GM12872 (cell line): ENCODE data around the gene CACNA2D1.

Source experiments
- TF ChIP-seq, protein P1 (sequence below): IDR thresholded peaks from 3 replicates; pipeline ENCODE4 v1.5.1; 2011; ENCODE audit warnings: low read depth, mild to moderate bottlenecking, low read length, moderate library complexity; ENCODE audit not compliant: insufficient read depth

CACNA2D1 gene

DNA sequence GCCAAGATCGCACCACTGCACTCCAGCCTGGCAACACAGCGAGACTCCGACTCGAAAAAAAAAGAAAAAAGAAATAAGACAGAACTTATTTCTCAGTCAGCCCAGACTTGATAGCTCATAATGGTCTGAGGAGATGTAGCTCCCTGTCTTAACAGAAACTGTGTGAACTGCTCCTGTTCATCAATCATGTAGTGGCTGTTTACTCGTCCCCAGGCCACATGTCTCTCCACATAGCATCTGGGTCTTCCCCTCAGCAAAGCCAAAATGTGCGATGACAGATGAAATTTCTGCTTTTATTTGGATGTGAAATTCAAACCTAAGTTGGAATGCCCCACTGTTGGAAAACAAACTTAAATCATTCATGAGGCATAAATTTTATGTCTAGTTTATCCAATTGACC lies 219.0 kb downstream of the CACNA2D1 start:
- TF ChIP-seq, protein P1, sequence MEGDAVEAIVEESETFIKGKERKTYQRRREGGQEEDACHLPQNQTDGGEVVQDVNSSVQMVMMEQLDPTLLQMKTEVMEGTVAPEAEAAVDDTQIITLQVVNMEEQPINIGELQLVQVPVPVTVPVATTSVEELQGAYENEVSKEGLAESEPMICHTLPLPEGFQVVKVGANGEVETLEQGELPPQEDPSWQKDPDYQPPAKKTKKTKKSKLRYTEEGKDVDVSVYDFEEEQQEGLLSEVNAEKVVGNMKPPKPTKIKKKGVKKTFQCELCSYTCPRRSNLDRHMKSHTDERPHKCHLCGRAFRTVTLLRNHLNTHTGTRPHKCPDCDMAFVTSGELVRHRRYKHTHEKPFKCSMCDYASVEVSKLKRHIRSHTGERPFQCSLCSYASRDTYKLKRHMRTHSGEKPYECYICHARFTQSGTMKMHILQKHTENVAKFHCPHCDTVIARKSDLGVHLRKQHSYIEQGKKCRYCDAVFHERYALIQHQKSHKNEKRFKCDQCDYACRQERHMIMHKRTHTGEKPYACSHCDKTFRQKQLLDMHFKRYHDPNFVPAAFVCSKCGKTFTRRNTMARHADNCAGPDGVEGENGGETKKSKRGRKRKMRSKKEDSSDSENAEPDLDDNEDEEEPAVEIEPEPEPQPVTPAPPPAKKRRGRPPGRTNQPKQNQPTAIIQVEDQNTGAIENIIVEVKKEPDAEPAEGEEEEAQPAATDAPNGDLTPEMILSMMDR, result no peak

DNA sequence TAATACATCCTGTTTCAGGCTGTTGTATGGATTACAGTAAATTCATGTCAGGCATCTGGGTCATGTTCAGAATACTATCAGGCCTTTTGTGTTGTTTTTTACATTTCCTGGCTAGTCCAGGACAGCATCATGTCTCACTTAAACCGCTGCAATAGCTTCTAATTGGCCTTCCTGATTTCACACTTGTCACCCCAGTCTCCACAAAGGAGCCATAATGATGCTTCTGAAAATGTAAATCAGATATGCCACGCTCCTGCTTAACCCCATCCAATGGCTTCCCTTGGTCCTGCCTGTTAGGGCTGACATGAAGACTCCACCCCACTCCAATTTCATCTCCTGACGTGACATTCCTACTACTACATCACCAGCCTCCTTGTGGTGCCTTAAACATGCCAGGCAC lies 220.0 kb downstream of the CACNA2D1 start:
- TF ChIP-seq, protein P1, result no peak

DNA sequence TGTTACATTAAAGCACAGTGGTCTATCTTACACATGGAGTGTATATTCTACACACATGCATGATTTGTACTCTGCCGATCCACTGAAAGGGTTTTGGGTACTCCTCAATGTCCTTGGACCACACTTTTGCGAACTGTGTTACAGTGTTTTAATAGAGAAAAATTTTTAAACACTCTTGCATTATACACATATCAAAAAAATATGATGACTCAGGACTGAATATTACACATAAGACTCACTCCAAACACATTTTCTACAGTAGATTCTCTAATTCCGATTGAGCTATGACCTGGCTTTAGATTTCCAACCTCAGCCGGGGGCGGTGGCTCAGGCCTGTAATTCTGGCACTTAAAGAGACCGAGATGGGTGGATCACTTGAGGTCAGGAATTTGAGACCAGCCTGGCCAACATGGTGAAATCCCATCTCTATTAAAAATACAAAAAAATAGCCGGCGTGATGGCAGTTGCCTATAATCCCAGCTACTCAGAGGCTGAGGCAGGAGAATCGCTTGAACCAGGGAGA lies 222.4 kb downstream of the CACNA2D1 start:
- TF ChIP-seq, protein P1, result no peak

DNA sequence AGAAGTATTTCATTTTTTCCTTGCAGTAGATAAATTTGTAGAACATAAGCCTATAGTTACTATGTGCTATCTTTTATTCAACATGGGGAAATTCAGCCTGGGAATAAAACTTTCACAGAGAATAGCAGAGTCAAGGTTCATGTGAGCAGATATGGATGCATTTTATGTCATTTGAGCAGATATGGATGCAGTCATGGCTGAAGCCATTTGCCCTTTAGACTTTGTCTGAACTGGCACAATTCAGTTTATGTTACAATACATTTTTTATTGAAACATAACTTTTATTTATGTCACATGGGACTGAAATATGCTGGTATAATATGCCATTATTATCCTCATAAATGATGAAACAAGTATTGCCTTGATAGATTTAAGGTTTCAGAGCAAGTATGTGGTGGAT lies 231.1 kb downstream of the CACNA2D1 start:
- TF ChIP-seq, protein P1, result no peak

DNA sequence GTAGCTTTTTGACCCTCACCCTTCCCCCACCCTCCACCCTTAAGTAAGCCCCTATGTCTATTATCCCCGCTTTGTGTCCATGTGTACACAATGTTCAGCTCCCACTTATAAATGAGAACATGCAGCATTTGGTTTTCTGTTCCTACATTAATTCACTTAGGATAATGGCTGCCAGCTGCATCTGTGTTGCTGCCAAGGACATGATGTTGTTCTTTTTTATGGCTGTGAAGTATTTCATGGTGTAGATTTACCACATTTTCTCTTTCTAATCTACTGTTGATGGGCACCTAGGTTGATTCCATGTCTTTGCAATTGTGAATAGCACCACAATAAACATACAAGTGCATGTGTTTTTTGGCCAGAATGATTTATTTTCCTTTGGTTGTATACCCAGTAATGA lies 232.2 kb downstream of the CACNA2D1 start:
- TF ChIP-seq, protein P1, result no peak

DNA sequence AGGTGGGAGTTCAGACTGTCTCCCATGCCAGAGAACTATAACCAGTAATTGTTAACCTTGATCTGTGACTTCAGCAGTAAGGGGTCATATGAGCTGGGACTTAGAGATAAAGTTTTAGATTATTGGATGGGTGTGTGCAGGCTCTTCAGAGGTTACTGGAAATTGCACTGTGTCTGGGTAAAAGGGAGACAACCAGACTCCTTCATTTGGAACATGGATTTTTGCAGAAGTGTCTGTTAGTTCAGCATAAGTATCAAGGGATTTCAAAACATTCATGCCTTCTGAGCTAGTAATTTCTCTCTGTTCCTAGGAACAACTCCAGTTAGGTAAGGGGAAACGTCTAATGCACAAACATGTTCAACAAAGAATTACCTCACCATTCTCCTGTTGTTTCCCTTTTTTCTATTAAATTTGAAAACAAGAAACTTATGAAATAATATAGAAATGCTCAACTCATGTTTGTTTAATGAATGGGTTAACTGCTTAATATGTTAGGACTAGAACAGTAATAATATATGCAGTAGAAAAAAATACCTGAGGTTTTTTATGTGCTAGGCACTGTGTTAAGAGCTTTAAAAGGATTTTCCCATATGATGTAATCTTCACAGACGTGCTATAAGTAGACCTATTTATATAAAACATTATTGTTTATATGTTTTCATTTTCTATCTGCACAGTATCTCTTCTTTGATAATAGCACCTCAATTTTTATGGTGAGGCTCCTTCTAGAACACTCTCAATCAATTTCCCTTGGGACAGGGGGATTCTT lies 233.0 kb downstream of the CACNA2D1 start:
- TF ChIP-seq, protein P1, result no peak

DNA sequence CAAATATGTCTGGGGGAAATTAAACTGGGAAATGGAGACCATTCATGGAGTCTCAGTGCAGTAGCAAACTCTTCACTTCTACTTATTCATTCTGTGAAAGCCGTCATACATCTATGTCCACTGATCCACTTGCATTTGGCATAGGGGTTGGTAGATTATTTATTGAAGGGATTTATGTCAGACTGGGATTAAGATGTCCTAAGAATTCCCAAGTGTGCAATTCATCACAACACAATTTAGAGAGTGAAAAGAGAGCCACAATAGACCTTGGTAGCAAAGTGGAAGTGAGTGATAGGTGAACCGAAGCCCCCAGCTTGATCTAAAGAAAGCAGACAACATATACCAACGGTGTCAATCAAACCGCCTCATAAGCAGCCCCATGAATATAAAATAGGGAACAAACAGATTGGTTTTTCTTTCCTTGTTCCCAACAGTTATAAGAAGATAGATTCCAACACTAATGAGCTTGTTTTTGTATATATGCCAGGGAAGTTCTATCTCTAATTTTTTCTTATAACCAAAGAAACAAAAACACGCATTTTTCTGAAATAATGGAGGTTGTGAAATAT lies 234.3 kb downstream of the CACNA2D1 start:
- TF ChIP-seq, protein P1, result no peak
